GM12801 (cell line): Measurements from ENCODE around the gene AKR1C3.

Experiments
- TF ChIP-seq, protein P1 (sequence below): IDR thresholded peaks from one replicate; pipeline ENCODE4 v1.5.1; 2011; ENCODE audit warnings: control low read depth; ENCODE audit not compliant: insufficient read length; ENCODE audit errors: extremely low read depth

The AKR1C3 gene

DNA sequence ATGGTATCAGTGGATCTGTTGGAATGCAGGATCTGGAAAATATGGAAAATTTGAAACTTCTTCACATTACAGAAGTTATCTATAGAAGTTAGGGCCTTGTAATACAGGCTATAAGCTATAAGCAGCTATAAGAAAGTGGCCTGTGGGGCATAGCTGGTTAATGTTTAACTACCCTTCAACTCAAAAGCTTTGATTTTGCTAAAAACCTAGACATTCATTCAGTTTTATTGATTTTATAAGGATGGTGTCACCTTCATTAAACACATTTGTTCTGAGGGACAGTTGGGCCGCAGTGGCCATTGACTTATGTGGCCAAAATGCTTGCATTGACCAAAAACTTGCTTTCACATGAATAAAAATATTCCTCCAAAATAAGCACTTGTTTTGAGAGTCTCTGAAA lies 13.1 kb upstream of the AKR1C3 start:
- TF ChIP-seq, protein P1, sequence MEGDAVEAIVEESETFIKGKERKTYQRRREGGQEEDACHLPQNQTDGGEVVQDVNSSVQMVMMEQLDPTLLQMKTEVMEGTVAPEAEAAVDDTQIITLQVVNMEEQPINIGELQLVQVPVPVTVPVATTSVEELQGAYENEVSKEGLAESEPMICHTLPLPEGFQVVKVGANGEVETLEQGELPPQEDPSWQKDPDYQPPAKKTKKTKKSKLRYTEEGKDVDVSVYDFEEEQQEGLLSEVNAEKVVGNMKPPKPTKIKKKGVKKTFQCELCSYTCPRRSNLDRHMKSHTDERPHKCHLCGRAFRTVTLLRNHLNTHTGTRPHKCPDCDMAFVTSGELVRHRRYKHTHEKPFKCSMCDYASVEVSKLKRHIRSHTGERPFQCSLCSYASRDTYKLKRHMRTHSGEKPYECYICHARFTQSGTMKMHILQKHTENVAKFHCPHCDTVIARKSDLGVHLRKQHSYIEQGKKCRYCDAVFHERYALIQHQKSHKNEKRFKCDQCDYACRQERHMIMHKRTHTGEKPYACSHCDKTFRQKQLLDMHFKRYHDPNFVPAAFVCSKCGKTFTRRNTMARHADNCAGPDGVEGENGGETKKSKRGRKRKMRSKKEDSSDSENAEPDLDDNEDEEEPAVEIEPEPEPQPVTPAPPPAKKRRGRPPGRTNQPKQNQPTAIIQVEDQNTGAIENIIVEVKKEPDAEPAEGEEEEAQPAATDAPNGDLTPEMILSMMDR, result no peak

DNA sequence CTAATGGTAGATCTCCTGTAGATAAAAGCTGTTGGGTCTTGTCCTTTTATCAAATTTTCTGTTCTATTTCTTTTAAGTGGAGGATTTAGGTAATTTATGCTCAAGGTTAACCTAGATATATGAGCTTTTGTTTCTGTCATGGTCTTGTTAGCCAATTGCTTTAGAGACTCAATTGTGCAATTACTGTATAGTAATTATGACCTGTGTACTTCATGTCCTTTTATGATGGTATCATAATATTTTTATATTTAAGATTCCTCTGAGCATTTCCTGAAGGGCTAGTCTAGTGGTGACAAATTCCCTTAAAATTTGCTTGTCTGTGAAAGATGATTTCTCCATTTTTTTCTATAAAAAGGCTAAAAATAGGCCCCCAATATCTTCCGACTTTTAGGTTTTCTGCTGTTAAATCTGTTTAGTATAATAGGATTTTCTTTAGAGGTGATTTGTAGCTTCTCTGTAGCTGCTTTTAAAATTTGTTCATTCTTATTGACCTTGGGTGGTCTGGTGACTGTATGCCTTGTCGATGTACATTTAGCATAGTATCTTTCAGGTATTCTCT lies 5.4 kb upstream of the AKR1C3 start:
- TF ChIP-seq, protein P1, result no peak

DNA sequence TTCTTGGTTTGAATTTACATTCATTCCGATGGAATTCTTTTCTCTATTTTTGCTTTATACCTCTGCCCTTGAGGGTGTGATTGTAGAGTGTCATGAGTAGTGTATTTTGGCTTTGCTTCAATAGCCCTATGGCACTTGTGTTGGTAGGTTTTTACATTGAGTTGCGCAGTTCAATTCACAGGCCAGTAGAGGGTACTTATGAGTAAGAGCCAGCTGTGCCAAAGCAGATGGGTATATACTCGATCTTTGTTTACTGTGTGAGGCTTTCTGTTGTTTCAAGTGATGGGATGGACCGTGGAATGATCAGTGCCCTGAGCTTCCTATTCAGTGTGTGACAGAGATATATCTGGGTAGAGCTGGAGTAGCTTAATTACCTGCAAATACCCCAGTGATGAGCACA lies 4.3 kb upstream of the AKR1C3 start:
- TF ChIP-seq, protein P1, result no peak

DNA sequence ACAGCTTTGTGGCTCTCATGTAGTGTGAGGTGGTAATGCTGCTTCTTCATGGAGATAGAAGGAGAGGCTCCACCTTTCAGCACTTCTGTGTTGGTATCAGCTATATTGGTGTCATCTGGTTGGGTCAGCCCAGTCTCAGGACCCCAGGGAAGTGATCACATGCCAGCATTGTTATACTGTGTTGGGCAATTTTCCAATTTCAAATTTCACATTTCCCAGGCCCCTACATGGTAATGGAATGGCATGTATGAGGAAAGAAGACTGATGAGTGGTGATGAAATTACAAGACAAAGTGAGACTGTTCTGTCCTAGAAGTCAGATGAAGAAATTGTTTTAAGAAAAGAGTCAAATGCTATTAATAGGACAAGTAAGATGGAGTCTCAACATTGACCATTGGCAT lies 3.7 kb upstream of the AKR1C3 start:
- TF ChIP-seq, protein P1, result no peak

DNA sequence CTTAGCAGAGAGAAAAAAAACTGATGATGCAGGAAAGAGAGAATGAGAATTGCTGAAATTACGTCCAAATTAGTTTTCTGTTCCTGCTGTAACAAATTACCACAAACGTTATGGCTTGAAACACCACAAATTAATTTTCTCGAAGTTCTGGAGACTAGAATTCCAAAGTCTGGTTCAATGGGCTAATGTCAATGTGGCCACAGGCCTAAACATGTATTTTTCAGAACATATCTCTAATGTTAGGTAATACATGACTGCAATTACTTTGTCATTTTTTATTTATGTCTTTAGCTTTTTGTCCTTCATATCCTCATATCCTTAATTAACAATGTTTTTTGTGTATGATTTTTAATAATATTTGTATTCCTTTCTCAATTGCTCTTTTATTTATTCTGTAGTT lies 3.0 kb upstream of the AKR1C3 start:
- TF ChIP-seq, protein P1, result no peak

DNA sequence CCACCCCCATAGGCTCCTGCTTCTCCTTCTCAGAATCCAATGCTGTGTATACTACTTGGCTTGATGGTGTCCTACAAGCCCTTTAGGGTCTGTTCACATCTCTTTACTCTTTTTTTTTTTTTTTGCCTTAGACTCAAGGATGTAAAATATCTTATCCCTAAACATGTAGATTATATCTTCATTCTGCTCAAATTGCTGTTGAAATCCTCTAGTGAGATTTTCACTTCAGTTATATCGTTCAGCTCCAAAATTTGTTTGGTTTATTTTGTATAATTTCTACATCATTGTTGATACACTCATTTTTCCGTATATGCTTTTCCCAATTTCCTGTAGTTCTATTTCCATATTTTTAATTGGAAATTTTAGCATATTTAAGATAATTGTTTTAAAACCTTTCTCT lies 1.8 kb upstream of the AKR1C3 start:
- TF ChIP-seq, protein P1, result no peak

DNA sequence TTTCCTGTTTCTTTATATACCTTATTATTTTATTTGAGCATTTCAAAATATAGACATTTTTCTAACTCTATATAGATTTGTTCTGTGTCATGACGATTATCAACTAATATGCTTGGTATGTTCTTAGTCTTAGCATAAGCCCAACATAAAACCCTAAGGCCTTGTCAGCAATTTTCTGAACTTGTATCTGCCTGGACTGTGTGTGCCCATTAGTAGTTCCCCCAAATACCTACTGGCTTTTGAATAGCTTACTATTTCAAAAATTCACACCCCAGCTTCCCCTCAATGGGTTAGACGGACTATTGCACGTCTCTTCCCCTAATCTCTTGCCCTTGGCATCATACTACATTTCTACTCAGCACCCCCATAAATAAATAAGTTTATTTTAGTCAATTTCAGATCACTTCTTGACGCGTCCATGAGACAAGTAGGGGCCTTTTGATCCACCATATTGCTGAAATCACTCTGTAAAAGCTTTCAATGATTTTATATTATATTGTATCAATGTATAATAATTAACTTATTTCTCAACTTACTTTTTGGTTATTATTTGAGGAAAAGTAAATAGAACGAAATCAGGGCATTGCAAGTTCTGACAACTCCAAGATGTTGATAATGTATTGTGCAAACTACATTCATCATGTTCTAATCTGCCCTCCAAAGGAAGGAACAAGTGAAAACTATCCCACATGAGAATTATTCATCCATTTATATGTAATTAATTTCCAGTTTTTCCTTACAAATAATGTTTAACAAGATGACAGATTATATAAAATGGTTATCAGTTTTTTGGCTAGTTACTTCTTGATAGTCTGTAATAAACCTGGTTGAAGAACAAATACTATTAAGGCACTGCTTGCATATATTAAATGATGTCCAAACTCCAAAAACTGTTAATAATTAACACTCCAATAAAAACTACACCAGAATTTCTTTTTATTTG lies 1.1 kb upstream of the AKR1C3 start:
- TF ChIP-seq, protein P1, result no peak
